ENCODE data around the gene EPGN.

GRCh38 chr4:74284053-74284452 is 24.2 kb upstream of the EPGN start:
- TF ChIP-seq CTCF (IDR thresholded peaks at IDR 0.05) (no peak), POLR2A (IDR thresholded peaks at IDR 0.05) (no peak), POLR2AphosphoS5 (IDR thresholded peaks at IDR 0.05) (no peak)

Measured in breast epithelium (tissue), 3 donors.